HG02571 (cell line): ENCODE data around the gene RAN.
"Not testable (repeated sequence)": the region's sequence is repeated elsewhere in the genome, so short reads cannot be mapped to it uniquely, and the experiment has no call there.

Source experiments
- ATAC-seq: cut with Tn5 transposase; IDR thresholded peaks from one replicate; pipeline ENCODE4 v1.9.1; 2021; ENCODE audit warnings: mild to moderate bottlenecking, moderate library complexity; ENCODE audit not compliant: unreplicated experiment

RAN gene

GRCh38 chr12:130871286-130872178, at the start of gene RAN:
Gene RAN (plus strand): TSS chr12:130872066. CDS start chr12:130872594, 528 bp downstream.
- ATAC-seq: peak; percentile 63

- ATAC-seq: no peak
Observed at GRCh38 chr12:130825771-130826150, 46.1 kb upstream of the RAN start.

- no peak for ATAC-seq
Observed at GRCh38 chr12:130826151-130826801, 45.6 kb upstream of the RAN start.

GRCh38 chr12:130827432-130827831, 44.4 kb upstream of the RAN start:
- no peak for ATAC-seq

GRCh38 chr12:130828895-130829294, 43.0 kb upstream of the RAN start:
- ATAC-seq: no peak

GRCh38 chr12:130829391-130830245, 42.2 kb upstream of the RAN start:
- ATAC-seq: no peak

- ATAC-seq: no peak
Observed at GRCh38 chr12:130830246-130830551, 41.7 kb upstream of the RAN start.

GRCh38 chr12:130831246-130831645, 40.6 kb upstream of the RAN start:
- no peak for ATAC-seq

- ATAC-seq: no peak
Observed at GRCh38 chr12:130831876-130832405, 39.9 kb upstream of the RAN start.

- ATAC-seq: no peak
Observed at GRCh38 chr12:130832561-130833209, 39.2 kb upstream of the RAN start.

GRCh38 chr12:130835011-130835410, 36.9 kb upstream of the RAN start:
- ATAC-seq: no peak

GRCh38 chr12:130835436-130835835, 36.4 kb upstream of the RAN start:
- ATAC-seq: no peak

GRCh38 chr12:130838284-130838950, 33.4 kb upstream of the RAN start:
- ATAC-seq: peak; percentile 22

- peak; percentile 79 for ATAC-seq
Observed at GRCh38 chr12:130838951-130839769, 32.7 kb upstream of the RAN start, which contains the start of gene STX2. Gene STX2 (minus strand): TSS chr12:130839250. CDS start chr12:130839099, 151 bp downstream.

- no peak for ATAC-seq
Observed at GRCh38 chr12:130839770-130840404, 32.0 kb upstream of the RAN start.

GRCh38 chr12:130846369-130846768, 25.5 kb upstream of the RAN start:
- ATAC-seq: no peak

GRCh38 chr12:130847112-130847511, 24.8 kb upstream of the RAN start:
- ATAC-seq: no peak

- not testable (repeated sequence) for ATAC-seq
Observed at GRCh38 chr12:130848105-130848504, 23.8 kb upstream of the RAN start.
